HepG2 (cell line): ENCODE data around the gene FGGY. TPM values are rescaled to one million over a fixed set of nuclear protein-coding genes. Genes with fewer than 3 reads are reported as not detected.

Source experiments
- AKAP8 ChIP-seq: sonication (generic); formaldehyde crosslinking; IDR thresholded peaks from 2 replicates; pipeline ENCODE4 v1.5.1; 2020; ENCODE audit warnings: mild to moderate bottlenecking, missing genetic modification reagents
- BCL6 ChIP-seq: IDR thresholded peaks from 2 replicates; pipeline ENCODE4 v1.6.1; 2016; ENCODE audit warnings: missing genetic modification reagents, missing compliant biosample characterization
- CBX5 ChIP-seq: sonication (generic); formaldehyde crosslinking; IDR thresholded peaks from 2 replicates; pipeline ENCODE4 v1.4.0; 2020; ENCODE audit warnings: missing genetic modification reagents, borderline replicate concordance
- DNMT3B ChIP-seq: conservative IDR thresholded peaks from 2 replicates; pipeline ENCODE4 v1.6.1; 2016; ENCODE audit warnings: missing biosample characterization, control low read depth
- GATAD2A ChIP-seq: IDR thresholded peaks from 2 replicates; pipeline ENCODE4 v1.6.1; 2016
- GZF1 ChIP-seq: sonication (generic); formaldehyde crosslinking; IDR thresholded peaks from 2 replicates; pipeline ENCODE4 v1.5.1; 2020; ENCODE audit warnings: mild to moderate bottlenecking, missing genetic modification reagents
- HOXD1 ChIP-seq: sonication (generic); formaldehyde crosslinking; IDR thresholded peaks from 2 replicates; pipeline ENCODE4 v1.5.0; 2020; ENCODE audit warnings: missing genetic modification reagents
- MAF1 ChIP-seq: sonication (generic); formaldehyde crosslinking; IDR thresholded peaks from 2 replicates; pipeline ENCODE4 v1.5.0; 2020; ENCODE audit warnings: missing genetic modification reagents, borderline replicate concordance
- MED13 ChIP-seq: sonication (generic); formaldehyde crosslinking; IDR thresholded peaks from 2 replicates; pipeline ENCODE4 v1.5.0; 2020; ENCODE audit warnings: missing genetic modification reagents
- NFIB ChIP-seq: sonication (generic); formaldehyde crosslinking; IDR thresholded peaks from 2 replicates; pipeline ENCODE4 v1.9.0; 2021; ENCODE audit warnings: missing genetic modification reagents, mild to moderate bottlenecking, borderline replicate concordance
- ONECUT2 ChIP-seq: sonication (generic); formaldehyde crosslinking; IDR thresholded peaks from 2 replicates; pipeline ENCODE4 v1.4.0; 2020; ENCODE audit warnings: missing genetic modification reagents
- PTBP1 ChIP-seq: fragments of 200-400 bp; formaldehyde crosslinking; IDR thresholded peaks from 2 replicates; pipeline ENCODE4 v1.6.1; 2018; ENCODE audit warnings: low read length, low read depth; ENCODE audit not compliant: poor library complexity, severe bottlenecking
- RXRA ChIP-seq: sonication (generic); formaldehyde crosslinking; IDR thresholded peaks from 2 replicates; pipeline ENCODE4 v1.5.1; 2020; ENCODE audit warnings: missing genetic modification reagents
- STAG1 ChIP-seq: sonication (generic); formaldehyde crosslinking; IDR thresholded peaks from 2 replicates; pipeline ENCODE4 v1.4.0; 2020; ENCODE audit warnings: missing genetic modification reagents
- TCF12 ChIP-seq, 2 experiments: fragments of 450-650 bp in 1 of 2; sonication (generic) in 1 of 2; formaldehyde crosslinking in 1 of 2; IDR thresholded peaks; 2 replicates each; pipeline versions ENCODE4 v1.6.1 to v1.8.0; 2017 to 2022; ENCODE audit warnings: antibody characterized with exemption in 1 of 2, mild to moderate bottlenecking in 1 of 2, missing genetic modification reagents in 1 of 2, moderate library complexity in 1 of 2
- ZNF121 ChIP-seq: sonication (generic); formaldehyde crosslinking; IDR thresholded peaks from 2 replicates; pipeline ENCODE4 v1.5.0; 2020; ENCODE audit warnings: mild to moderate bottlenecking, missing genetic modification reagents
- ZNF281 ChIP-seq: sonication (generic); formaldehyde crosslinking; IDR thresholded peaks from 2 replicates; pipeline ENCODE4 v1.4.0; 2020; ENCODE audit warnings: missing genetic modification reagents, borderline replicate concordance
- ZNF644 ChIP-seq: IDR thresholded peaks from 2 replicates; pipeline ENCODE4 v1.6.1; 2016; ENCODE audit warnings: low read depth
- ZNF740 ChIP-seq: sonication (generic); formaldehyde crosslinking; IDR thresholded peaks from 2 replicates; pipeline ENCODE4 v1.4.0; 2020; ENCODE audit warnings: missing genetic modification reagents
- ZNF777 ChIP-seq: sonication (generic); formaldehyde crosslinking; IDR thresholded peaks from 2 replicates; pipeline ENCODE4 v1.4.0; 2020; ENCODE audit warnings: missing genetic modification reagents
- ZNF841 ChIP-seq: sonication (generic); formaldehyde crosslinking; IDR thresholded peaks from 2 replicates; pipeline ENCODE4 v1.8.1; 2023; ENCODE audit warnings: missing genetic modification reagents, borderline replicate concordance
- ZNF850 ChIP-seq: sonication (generic); formaldehyde crosslinking; conservative IDR thresholded peaks from 2 replicates; pipeline ENCODE4 v1.9.0; 2021; ENCODE audit warnings: mild to moderate bottlenecking, missing genetic modification reagents
- polyA plus RNA-seq, 8 experiments: library from polyadenylated mRNA; depleted of rRNA in 3 of 8; stranded (reverse) in 7 of 8; unstranded in 1 of 8; fragments of >200 nt; fragmentation: Illumina TruSeq in 4 of 8; extraction: Trizol in 4 of 8; gene quantifications; 2 replicates each; pipeline versions ENCODE4 v1.2.1 to v1.2.3, GENCODE V29; 2011 to 2016; ENCODE audit warnings: low read depth in 4 of 8, missing spikeins in 1 of 8, mixed read lengths in 1 of 8; ENCODE audit not compliant: insufficient read depth in 1 of 8
- total RNA-seq, 5 experiments: library from RNA; depleted of rRNA; stranded (reverse); fragments of >200 nt; fragmentation: Illumina TruSeq; extraction: Trizol; gene quantifications; 2 replicates each; pipeline ENCODE4 v1.2.3, GENCODE V29; 2016; ENCODE audit warnings: low read depth in 1 of 5
- TF ChIP-seq, protein P1 (sequence below): sonication (generic); formaldehyde crosslinking; IDR thresholded peaks from 2 replicates; pipeline ENCODE4 v1.4.0; 2020; ENCODE audit warnings: missing genetic modification reagents
- TF ChIP-seq, protein P2 (sequence below): sonication (generic); formaldehyde crosslinking; IDR thresholded peaks from 2 replicates; pipeline ENCODE4 v1.5.1; 2020; ENCODE audit warnings: missing genetic modification reagents, mild to moderate bottlenecking, borderline replicate concordance
- TF ChIP-seq, protein P3 (sequence below): sonication (generic); formaldehyde crosslinking; IDR thresholded peaks from 2 replicates; pipeline ENCODE4 v1.8.0; 2023; ENCODE audit warnings: mild to moderate bottlenecking, missing genetic modification reagents

FGGY gene
- total and polyA plus RNA-seq, 2 of the 13 experiments (the other 11 are each of a cell fraction or from before 2014, with no cell fraction given), result 15.7 to 27.5 TPM

DNA sequence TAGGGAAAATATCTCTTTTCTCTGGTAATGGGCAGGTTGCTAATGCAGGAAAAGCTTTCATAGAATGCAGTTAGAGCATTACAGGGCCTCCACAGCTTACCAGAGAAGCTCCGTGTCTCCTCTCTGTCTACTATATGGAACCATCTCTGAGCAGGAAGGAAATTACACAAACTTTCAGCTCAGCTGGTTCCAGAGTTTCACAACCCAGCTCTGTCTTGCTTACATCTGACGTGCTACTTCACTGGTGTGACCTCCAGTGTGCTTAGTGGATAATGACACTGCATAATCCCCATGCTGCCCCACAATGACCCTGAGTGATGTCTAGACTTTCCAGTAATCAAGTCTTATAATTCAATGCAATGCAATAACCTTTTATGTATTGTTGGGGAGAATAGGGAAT lies 4.3 kb upstream of the FGGY start (continued):
- no peak for TF ChIP-seq ZNF281 (CRISPR knock-in tag)
- no peak for TF ChIP-seq MED13 (CRISPR knock-in tag)
- peak; percentile 74 for TF ChIP-seq GATAD2A (CRISPR knock-in tag)
- no peak for TF ChIP-seq ZNF121
- TF ChIP-seq RXRA (CRISPR knock-in tag), result peak; percentile 58; the same call in 1 of the 2 replicates
- TF ChIP-seq, protein P1, sequence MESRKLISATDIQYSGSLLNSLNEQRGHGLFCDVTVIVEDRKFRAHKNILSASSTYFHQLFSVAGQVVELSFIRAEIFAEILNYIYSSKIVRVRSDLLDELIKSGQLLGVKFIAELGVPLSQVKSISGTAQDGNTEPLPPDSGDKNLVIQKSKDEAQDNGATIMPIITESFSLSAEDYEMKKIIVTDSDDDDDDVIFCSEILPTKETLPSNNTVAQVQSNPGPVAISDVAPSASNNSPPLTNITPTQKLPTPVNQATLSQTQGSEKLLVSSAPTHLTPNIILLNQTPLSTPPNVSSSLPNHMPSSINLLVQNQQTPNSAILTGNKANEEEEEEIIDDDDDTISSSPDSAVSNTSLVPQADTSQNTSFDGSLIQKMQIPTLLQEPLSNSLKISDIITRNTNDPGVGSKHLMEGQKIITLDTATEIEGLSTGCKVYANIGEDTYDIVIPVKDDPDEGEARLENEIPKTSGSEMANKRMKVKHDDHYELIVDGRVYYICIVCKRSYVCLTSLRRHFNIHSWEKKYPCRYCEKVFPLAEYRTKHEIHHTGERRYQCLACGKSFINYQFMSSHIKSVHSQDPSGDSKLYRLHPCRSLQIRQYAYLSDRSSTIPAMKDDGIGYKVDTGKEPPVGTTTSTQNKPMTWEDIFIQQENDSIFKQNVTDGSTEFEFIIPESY (CRISPR knock-in tag), result no peak
- no peak for TF ChIP-seq AKAP8 (CRISPR knock-in tag)
- TF ChIP-seq NFIB (CRISPR knock-in tag), result no peak
- TF ChIP-seq GZF1, result no peak
- no peak for TF ChIP-seq MAF1 (CRISPR knock-in tag)
- TF ChIP-seq ZNF644 (CRISPR knock-in tag), result 0 out of 2 replicates have a peak, but pooled peaks have one; percentile 56
- TF ChIP-seq, protein P2, sequence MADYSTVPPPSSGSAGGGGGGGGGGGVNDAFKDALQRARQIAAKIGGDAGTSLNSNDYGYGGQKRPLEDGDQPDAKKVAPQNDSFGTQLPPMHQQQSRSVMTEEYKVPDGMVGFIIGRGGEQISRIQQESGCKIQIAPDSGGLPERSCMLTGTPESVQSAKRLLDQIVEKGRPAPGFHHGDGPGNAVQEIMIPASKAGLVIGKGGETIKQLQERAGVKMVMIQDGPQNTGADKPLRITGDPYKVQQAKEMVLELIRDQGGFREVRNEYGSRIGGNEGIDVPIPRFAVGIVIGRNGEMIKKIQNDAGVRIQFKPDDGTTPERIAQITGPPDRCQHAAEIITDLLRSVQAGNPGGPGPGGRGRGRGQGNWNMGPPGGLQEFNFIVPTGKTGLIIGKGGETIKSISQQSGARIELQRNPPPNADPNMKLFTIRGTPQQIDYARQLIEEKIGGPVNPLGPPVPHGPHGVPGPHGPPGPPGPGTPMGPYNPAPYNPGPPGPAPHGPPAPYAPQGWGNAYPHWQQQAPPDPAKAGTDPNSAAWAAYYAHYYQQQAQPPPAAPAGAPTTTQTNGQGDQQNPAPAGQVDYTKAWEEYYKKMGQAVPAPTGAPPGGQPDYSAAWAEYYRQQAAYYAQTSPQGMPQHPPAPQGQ (CRISPR knock-in tag), result no peak
- no peak for TF ChIP-seq TCF12 (IDR thresholded peaks at IDR 0.05)
- TF ChIP-seq TCF12 (CRISPR knock-in tag; IDR thresholded peaks at IDR 0.05), result no peak
- no peak for TF ChIP-seq ZNF841
- TF ChIP-seq ONECUT2 (CRISPR knock-in tag), result no peak
- TF ChIP-seq, protein P3, sequence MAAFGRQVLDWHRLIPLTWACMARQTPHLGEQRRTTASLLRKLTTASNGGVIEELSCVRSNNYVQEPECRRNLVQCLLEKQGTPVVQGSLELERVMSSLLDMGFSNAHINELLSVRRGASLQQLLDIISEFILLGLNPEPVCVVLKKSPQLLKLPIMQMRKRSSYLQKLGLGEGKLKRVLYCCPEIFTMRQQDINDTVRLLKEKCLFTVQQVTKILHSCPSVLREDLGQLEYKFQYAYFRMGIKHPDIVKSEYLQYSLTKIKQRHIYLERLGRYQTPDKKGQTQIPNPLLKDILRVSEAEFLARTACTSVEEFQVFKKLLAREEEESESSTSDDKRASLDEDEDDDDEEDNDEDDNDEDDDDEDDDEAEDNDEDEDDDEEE, result no peak
- no peak for TF ChIP-seq ZNF740 (CRISPR knock-in tag)
- TF ChIP-seq STAG1 (CRISPR knock-in tag), result peak; percentile 52
- no peak for TF ChIP-seq HOXD1 (CRISPR knock-in tag)
- TF ChIP-seq ZNF850 (CRISPR knock-in tag), result no peak
- no peak for TF ChIP-seq ZNF777 (CRISPR knock-in tag)
- peak; percentile 54; the same call in 1 of the 2 replicates for TF ChIP-seq CBX5 (CRISPR knock-in tag)
- peak; percentile 88 for TF ChIP-seq BCL6
- no peak for TF ChIP-seq PTBP1
- TF ChIP-seq DNMT3B (CRISPR knock-in tag), result no peak
